Chondrocyte (in vitro differentiated cells): ENCODE results near the gene IRF3. TPM values are rescaled to one million over a fixed set of nuclear protein-coding genes. Genes with fewer than 3 reads are reported as not detected.

ENCODE experiments used
- DNase-seq: peaks from one replicate; pipeline ENCODE4 v3.0.0; 2021; ENCODE audit warnings: mixed read lengths, low spot score
- H3K27ac Mint-ChIP-seq: one replicate; pipeline ENCODE4 v1.8.0; 2021; ENCODE audit warnings: mild to moderate bottlenecking, moderate library complexity, mixed read lengths; ENCODE audit not compliant: unreplicated experiment
- H3K27me3 Mint-ChIP-seq: 2 replicates; pipeline ENCODE4 v1.8.0; 2021; ENCODE audit warnings: low read depth, mixed read lengths
- H3K36me3 Mint-ChIP-seq: 2 replicates; pipeline ENCODE4 v1.8.0; 2021; ENCODE audit warnings: low read depth, mixed read lengths
- H3K4me1 Mint-ChIP-seq: 2 replicates; pipeline ENCODE4 v1.8.0; 2021; ENCODE audit warnings: low read depth, mild to moderate bottlenecking, mixed read lengths
- H3K4me3 Mint-ChIP-seq: one replicate; pipeline ENCODE4 v1.8.0; 2021; ENCODE audit warnings: mild to moderate bottlenecking, moderate library complexity, mixed read lengths; ENCODE audit not compliant: unreplicated experiment
- H3K9me3 Mint-ChIP-seq: 2 replicates; pipeline ENCODE4 v1.8.0; 2021; ENCODE audit warnings: low read depth, mixed read lengths
- total RNA-seq: library from RNA; stranded (reverse); gene quantifications from 3 replicates; pipeline ENCODE4 v1.2.1, GENCODE V29; 2021
- TF ChIP-seq, protein P1 (sequence below): fragments of 200-600 bp; sonication (generic); IDR thresholded peaks from 2 replicates; pipeline ENCODE4 v1.5.0; 2021; ENCODE audit warnings: antibody characterized with exemption, mild to moderate bottlenecking, moderate library complexity

IRF3 gene
- total RNA-seq, 1 donor from 2014 or later = 53.0 TPM

- H3K27ac Mint-ChIP-seq = no peak overlapping the region
- no peak for DNase-seq
Measured at GRCh38 chr19:49686503-49687088, 20.9 kb upstream of the IRF3 start.

GRCh38 chr19:49685845-49686332 lies 20.2 kb upstream of the IRF3 start:
- no peak overlapping the region for H3K27ac Mint-ChIP-seq
- H3K9me3 Mint-ChIP-seq = no peaks in the 10 kb centered on the region

More at GRCh38 chr19:49686503-49687088, 20.9 kb upstream of the IRF3 start:
- TF ChIP-seq, protein P1, sequence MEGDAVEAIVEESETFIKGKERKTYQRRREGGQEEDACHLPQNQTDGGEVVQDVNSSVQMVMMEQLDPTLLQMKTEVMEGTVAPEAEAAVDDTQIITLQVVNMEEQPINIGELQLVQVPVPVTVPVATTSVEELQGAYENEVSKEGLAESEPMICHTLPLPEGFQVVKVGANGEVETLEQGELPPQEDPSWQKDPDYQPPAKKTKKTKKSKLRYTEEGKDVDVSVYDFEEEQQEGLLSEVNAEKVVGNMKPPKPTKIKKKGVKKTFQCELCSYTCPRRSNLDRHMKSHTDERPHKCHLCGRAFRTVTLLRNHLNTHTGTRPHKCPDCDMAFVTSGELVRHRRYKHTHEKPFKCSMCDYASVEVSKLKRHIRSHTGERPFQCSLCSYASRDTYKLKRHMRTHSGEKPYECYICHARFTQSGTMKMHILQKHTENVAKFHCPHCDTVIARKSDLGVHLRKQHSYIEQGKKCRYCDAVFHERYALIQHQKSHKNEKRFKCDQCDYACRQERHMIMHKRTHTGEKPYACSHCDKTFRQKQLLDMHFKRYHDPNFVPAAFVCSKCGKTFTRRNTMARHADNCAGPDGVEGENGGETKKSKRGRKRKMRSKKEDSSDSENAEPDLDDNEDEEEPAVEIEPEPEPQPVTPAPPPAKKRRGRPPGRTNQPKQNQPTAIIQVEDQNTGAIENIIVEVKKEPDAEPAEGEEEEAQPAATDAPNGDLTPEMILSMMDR = no peak
- Mint-ChIP-seq H3K9me3 (no peaks in the 10 kb centered on the region), H3K4me3 (no peak overlapping the region), H3K4me1 (peaks cover 21% of the 10 kb centered on the region), H3K27me3 (no peaks in the 10 kb centered on the region), H3K36me3 (peaks cover 15% of the 10 kb centered on the region)

DNA sequence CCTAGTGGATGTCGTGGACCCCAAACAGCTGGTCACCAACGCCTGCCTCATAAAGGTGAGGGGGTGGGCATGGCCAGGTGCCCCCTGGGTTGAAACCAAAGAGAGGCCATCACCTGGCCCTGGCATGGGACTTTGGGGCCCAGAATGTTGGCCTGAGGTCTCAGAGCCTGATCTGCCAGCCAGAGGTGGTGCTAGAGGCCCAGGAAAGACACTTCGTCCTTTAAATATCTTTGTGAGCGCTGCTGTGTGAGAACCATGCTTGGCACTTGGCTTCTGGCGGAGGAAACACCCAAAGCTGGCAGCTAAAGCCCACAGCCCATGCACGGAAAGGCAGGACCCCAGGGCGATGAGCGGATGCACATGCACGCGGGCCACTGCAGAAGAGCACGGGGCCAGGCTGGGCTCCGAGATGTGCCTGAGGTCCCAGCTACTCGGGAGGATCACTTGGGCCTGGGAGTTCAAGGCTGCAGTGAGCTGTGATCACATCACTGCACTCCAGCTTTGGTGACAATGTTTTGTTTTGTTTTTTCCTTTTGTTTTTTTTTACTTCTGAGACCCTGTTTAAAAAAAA lies 19.4 kb upstream of the IRF3 start:
- no peaks in the 10 kb centered on the region for H3K27me3 Mint-ChIP-seq
- no peak overlapping the region for H3K4me3 Mint-ChIP-seq
- DNase-seq = no peak
- TF ChIP-seq, protein P1 = peak; percentile 17
- no peak overlapping the region for H3K27ac Mint-ChIP-seq
- H3K4me1 Mint-ChIP-seq = peaks cover 16% of the 10 kb centered on the region
- H3K9me3 Mint-ChIP-seq = no peaks in the 10 kb centered on the region
- peaks cover 17% of the 10 kb centered on the region for H3K36me3 Mint-ChIP-seq

More at GRCh38 chr19:49685845-49686332, 20.2 kb upstream of the IRF3 start:
- TF ChIP-seq, protein P1 = no peak
- DNase-seq = no peak
- Mint-ChIP-seq H3K36me3 (peaks cover 16% of the 10 kb centered on the region), H3K4me3 (no peak overlapping the region), H3K27me3 (no peaks in the 10 kb centered on the region), H3K4me1 (peaks cover 16% of the 10 kb centered on the region)

- no peak overlapping the region for H3K4me3 Mint-ChIP-seq
- peaks cover 19% of the 10 kb centered on the region for H3K4me1 Mint-ChIP-seq
- H3K27ac Mint-ChIP-seq = no peak overlapping the region
- TF ChIP-seq, protein P1 = peak; percentile 34
- DNase-seq = no peak
- no peaks in the 10 kb centered on the region for H3K9me3 Mint-ChIP-seq
- peaks cover 17% of the 10 kb centered on the region for H3K36me3 Mint-ChIP-seq
- H3K27me3 Mint-ChIP-seq = no peaks in the 10 kb centered on the region
Measured at GRCh38 chr19:49684251-49684982, 18.8 kb upstream of the IRF3 start.

GRCh38 chr19:49683814-49684250 lies 18.2 kb upstream of the IRF3 start:
- H3K36me3 Mint-ChIP-seq = peaks cover 17% of the 10 kb centered on the region
- H3K4me1 Mint-ChIP-seq = peaks cover 24% of the 10 kb centered on the region
- no peak overlapping the region for H3K27ac Mint-ChIP-seq
- TF ChIP-seq, protein P1 = no peak
- no peaks in the 10 kb centered on the region for H3K9me3 Mint-ChIP-seq
- no peak for DNase-seq
- no peaks in the 10 kb centered on the region for H3K27me3 Mint-ChIP-seq
- no peak overlapping the region for H3K4me3 Mint-ChIP-seq
